ENCODE data around the gene FANK1. TPM values are rescaled to one million over a fixed set of nuclear protein-coding genes. Genes with fewer than 3 reads are reported as not detected.
"Not testable (repeated sequence)": the region's sequence is repeated elsewhere in the genome, so short reads cannot be mapped to it uniquely, and the experiment has no call there.

Gene FANK1, protein sequence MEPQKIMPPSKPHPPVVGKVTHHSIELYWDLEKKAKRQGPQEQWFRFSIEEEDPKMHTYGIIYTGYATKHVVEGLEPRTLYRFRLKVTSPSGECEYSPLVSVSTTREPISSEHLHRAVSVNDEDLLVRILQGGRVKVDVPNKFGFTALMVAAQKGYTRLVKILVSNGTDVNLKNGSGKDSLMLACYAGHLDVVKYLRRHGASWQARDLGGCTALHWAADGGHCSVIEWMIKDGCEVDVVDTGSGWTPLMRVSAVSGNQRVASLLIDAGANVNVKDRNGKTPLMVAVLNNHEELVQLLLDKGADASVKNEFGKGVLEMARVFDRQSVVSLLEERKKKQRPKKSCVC
- total RNA-seq (2.5 TPM), polyA plus RNA-seq (14.1 TPM)
- long read RNA-seq, donor 1 = 0 reads
- long read RNA-seq, donor 2 = 0 reads
- long read RNA-seq, donor 3 = 0 reads
- long read RNA-seq, donor 4 = 0 reads
- long read RNA-seq, donor 5, partial matches to known transcripts = 0 of 1 reads
- long read RNA-seq, donor 5, other reads (novel, unspliced or antisense) = 0 of 1 reads
- long read RNA-seq, donor 6 = 0 reads
- long read RNA-seq, donor 7, partial matches to known transcripts = 0 of 1 reads
- long read RNA-seq, donor 7, other reads (novel, unspliced or antisense) = 0 of 1 reads
- long read RNA-seq, donor 8 = 0 reads
- long read RNA-seq, donor 9 = 0 reads
- long read RNA-seq, donor 10 = 0 reads

DNA sequence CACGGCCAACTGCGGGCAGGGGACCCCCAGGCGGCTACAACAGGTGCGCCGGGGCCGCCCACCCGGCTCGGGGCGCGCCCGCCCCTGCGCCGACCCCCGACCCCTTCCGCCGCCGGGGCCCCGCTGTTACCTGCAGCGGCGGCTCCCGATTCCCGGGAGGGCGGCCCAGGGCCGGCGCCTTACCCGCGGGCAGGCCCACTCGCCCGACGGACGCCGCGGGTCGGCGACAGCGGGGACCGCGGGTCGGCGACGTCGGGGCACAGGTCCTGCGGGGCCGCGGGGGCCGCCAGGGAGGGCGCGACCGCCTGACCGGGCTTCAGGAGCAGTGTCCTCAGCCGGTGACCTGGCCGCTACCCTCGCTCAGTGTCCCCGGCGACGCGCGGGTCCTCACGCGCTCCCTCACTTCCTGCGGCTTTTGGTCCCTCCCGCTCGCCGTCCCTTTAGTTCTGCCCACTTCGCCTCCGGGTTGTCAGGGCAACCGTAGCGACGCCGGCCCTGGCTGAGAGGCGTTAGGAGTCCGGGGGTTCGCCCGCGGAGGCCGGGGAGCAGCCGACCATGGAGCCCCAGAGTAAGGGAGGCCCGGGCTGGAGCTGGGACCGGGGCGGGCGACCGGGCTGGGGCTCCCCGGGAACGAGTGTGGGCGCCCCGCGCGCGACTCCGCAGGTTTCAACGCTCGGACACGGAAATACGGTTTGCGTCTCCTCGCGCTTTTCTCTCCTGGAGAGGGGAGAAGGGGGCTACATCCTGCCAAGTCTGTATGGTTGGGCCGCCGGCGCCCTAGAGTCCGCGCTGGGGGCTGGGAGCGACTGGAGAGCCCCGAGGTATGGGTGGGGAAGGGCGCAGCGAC lies at the start of gene FANK1:
Gene FANK1 (plus strand): TSS at position 477 of the 847 bp plus-strand sequence. CDS start 79 bp downstream, at position 556.
- not testable (repeated sequence) for H3K36me3 ChIP-seq (ENCODE audit: control insufficient read depth in 2 of 2, insufficient read depth in 2 of 2, low read length in 1 of 2); H3K27ac ChIP-seq (ENCODE audit: low read depth in 1 of 2, low read length in 1 of 2); H3K9me3 ChIP-seq (ENCODE audit: control insufficient read depth in 2 of 2, insufficient read depth in 1 of 2, low read length in 1 of 2); H3K27me3 ChIP-seq (ENCODE audit: control insufficient read depth in 2 of 2, insufficient read depth in 1 of 2, low read length in 1 of 2); H3K4me1 ChIP-seq (ENCODE audit: control insufficient read depth in 2 of 2, insufficient read depth in 2 of 2, low read length in 2 of 2)
- H3K4me3 ChIP-seq (ENCODE audit: low read length in 2 of 2) = peak within 1 kb of the TSS; percentile 56 to 64
- WGBS = 30% methylated on average over 106 of the region's 106 CpGs
- DNase-seq (ENCODE audit: low read depth in 6 of 9, low spot score in 9 of 9) = peak; percentile 30 to 88 (median 67)

DNA sequence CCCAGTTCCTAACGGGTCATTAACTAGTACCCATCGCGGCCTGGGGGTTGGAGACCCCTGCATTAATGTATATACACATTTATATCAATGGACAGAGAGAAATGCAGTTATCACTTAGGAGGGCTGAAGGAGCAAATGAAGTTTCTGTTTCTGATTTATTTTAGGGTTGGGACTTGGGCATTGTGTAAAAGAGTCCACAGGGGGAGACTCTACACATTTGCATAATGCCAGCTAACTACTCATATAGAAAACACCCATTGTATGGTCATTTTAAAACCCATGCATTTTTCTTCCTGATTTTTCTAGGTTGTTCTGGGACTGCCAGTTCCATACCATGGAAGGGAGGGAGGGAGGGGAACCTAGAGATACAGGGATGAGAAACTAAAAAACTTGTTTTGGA lies 49.5 kb upstream of the FANK1 start:
- Histone ChIP-seq H3K4me1 (ENCODE audit: control insufficient read depth in 2 of 2, insufficient read depth in 2 of 2, low read length in 2 of 2) (no peaks in the 10 kb centered on the region), H3K27me3 (ENCODE audit: control insufficient read depth in 2 of 2, insufficient read depth in 1 of 2, low read length in 1 of 2) (no peaks in the 10 kb centered on the region), H3K9me3 (ENCODE audit: control insufficient read depth in 2 of 2, insufficient read depth in 1 of 2, low read length in 1 of 2) (no peaks in the 10 kb centered on the region), H3K36me3 (ENCODE audit: control insufficient read depth in 2 of 2, insufficient read depth in 2 of 2, low read length in 1 of 2) (peaks cover 11 to 25% of the 10 kb centered on the region in 2 donors), H3K27ac (ENCODE audit: low read depth in 1 of 2, low read length in 1 of 2) (no peak overlapping the region), H3K4me3 (ENCODE audit: low read length in 2 of 2) (no peak overlapping the region)
- no peak for DNase-seq (ENCODE audit: low read depth in 6 of 9, low spot score in 9 of 9)
- 100% methylated on average over 3 of the region's 3 CpGs for WGBS

DNA sequence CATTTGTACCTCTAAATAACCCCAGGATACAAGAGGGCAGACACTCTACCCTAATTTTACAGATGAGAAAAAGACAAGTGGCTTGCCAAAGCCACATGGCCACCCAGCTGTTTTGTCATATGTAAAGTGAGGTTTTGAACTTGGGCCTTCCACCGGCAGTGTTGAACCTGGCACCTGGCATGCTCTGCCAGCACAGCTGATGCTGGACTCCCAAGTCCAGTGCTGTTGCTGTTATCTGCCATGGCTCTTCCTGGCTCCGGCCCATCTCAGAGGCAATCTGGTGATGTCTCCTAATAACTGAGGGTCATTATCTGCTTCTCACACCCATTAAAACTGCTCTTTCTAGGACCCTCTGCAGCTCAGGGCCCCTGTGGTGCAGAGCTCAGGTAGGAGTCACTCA lies 48.0 kb upstream of the FANK1 start:
- Histone ChIP-seq H3K36me3 (ENCODE audit: control insufficient read depth in 2 of 2, insufficient read depth in 2 of 2, low read length in 1 of 2) (peaks cover 6 to 26% of the 10 kb centered on the region in 2 donors), H3K27me3 (ENCODE audit: control insufficient read depth in 2 of 2, insufficient read depth in 1 of 2, low read length in 1 of 2) (no peaks in the 10 kb centered on the region), H3K4me1 (ENCODE audit: control insufficient read depth in 2 of 2, insufficient read depth in 2 of 2, low read length in 2 of 2) (no peaks in the 10 kb centered on the region), H3K27ac (ENCODE audit: low read depth in 1 of 2, low read length in 1 of 2) (no peak overlapping the region), H3K9me3 (ENCODE audit: control insufficient read depth in 2 of 2, insufficient read depth in 1 of 2, low read length in 1 of 2) (no peaks in the 10 kb centered on the region), H3K4me3 (ENCODE audit: low read length in 2 of 2) (no peak overlapping the region)
- WGBS = 95% methylated on average over 2 of the region's 2 CpGs
- no peak for DNase-seq (ENCODE audit: low read depth in 6 of 9, low spot score in 9 of 9)

DNA sequence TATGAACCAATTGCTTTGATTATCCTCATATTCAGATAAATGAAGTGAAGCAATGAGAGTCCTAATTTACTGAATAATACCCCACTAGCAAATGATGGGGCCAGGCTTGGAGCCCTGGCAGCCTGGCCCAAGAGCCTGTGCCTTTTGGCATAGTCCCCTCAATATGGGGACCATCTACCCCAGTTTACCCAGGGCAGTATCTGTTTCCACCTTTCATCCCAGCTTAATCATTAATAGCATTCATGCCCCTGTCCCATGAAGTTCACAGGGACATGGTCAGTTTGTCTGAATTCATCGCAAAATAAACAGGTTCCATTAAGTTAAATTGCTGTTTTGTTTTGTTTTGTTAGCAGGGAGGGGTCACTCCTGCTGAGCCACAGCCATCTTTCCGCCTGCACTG lies 47.5 kb upstream of the FANK1 start:
- peaks cover 6 to 23% of the 10 kb centered on the region in 2 donors for H3K36me3 ChIP-seq (ENCODE audit: control insufficient read depth in 2 of 2, insufficient read depth in 2 of 2, low read length in 1 of 2)
- 100% methylated on average over 2 of the region's 2 CpGs for WGBS

DNA sequence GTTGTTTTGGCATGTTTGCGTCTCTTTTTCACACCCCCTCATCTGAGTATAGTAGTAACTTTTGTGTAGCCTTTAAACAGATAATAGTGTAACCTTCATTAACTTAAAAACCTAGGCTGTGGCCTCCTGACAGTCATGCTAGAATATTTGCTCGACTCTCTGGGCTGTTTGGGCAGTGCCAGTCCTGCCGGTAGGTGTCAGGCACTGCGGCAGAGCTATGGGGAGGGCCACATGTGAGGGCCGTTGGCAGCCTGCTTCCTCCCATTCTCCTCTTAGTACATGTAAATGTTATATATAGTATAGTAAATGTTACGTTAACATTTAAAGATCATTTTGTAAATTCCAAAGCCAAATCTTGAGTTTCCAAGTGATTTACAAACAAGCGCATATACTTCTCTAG lies 46.9 kb upstream of the FANK1 start:
- no peaks in the 10 kb centered on the region for H3K9me3 ChIP-seq (ENCODE audit: control insufficient read depth in 2 of 2, insufficient read depth in 1 of 2, low read length in 1 of 2)
- no peaks in the 10 kb centered on the region for H3K4me1 ChIP-seq (ENCODE audit: control insufficient read depth in 2 of 2, insufficient read depth in 2 of 2, low read length in 2 of 2)
- peaks cover 4 to 21% of the 10 kb centered on the region in 2 donors for H3K36me3 ChIP-seq (ENCODE audit: control insufficient read depth in 2 of 2, insufficient read depth in 2 of 2, low read length in 1 of 2)
- 98% methylated on average over 7 of the region's 7 CpGs for WGBS
- no peaks in the 10 kb centered on the region for H3K27me3 ChIP-seq (ENCODE audit: control insufficient read depth in 2 of 2, insufficient read depth in 1 of 2, low read length in 1 of 2)
- no peak for DNase-seq (ENCODE audit: low read depth in 6 of 9, low spot score in 9 of 9)
- H3K27ac ChIP-seq (ENCODE audit: low read depth in 1 of 2, low read length in 1 of 2) = no peak overlapping the region
- no peak overlapping the region for H3K4me3 ChIP-seq (ENCODE audit: low read length in 2 of 2)

More for the DNA sequence above, 47.5 kb upstream of the FANK1 start:
- Histone ChIP-seq H3K27me3 (ENCODE audit: control insufficient read depth in 2 of 2, insufficient read depth in 1 of 2, low read length in 1 of 2) (no peaks in the 10 kb centered on the region), H3K4me1 (ENCODE audit: control insufficient read depth in 2 of 2, insufficient read depth in 2 of 2, low read length in 2 of 2) (no peaks in the 10 kb centered on the region), H3K27ac (ENCODE audit: low read depth in 1 of 2, low read length in 1 of 2) (no peak overlapping the region), H3K9me3 (ENCODE audit: control insufficient read depth in 2 of 2, insufficient read depth in 1 of 2, low read length in 1 of 2) (no peaks in the 10 kb centered on the region), H3K4me3 (ENCODE audit: low read length in 2 of 2) (no peak overlapping the region)
- DNase-seq (ENCODE audit: low read depth in 6 of 9, low spot score in 9 of 9) = no peak

DNA sequence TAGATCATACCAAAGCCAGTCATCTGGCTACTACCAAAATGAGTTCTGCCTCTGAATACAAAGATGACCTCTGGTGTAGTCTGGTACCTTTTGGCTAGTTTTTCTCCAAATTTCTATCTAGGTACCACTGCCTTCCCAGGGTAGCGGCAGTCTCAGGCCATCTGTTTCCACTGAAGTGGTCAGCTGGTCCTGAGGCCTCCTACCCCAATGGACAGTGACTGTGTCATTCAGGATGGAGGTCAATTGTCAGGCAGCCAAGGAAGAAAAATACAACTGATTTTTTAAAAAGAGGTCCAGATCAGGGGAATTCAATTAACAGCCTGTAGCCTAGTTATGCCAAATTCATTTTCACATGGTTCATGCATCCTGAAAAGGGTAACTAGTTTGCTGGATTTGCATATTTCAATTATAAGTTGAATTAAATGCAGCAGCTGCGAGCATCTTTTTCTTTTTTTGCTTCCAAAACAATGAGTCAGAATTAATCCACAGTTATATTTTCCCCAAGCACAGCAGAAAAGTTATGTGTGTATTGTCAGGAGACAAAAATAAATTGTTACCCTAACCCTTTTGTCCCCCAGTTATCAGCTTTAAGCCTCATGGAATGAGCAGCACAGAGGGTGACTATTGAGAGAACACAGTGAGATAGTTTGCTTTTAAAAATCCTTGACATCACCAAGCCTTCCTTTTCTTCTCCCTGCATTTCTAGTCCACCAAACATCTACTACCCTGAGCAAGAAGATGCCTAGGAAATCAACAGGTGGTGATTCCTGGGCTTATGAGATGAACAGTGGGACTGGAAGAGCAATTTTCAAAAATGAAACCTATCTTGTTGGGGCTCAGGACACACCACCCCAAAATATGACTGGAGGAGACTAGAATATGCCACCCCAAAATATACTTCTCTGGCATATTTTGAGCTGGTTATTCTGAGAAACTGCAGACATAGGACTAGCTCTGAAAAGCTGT lies 45.3 kb upstream of the FANK1 start:
- 98% methylated on average over 2 of the region's 2 CpGs for WGBS

DNA sequence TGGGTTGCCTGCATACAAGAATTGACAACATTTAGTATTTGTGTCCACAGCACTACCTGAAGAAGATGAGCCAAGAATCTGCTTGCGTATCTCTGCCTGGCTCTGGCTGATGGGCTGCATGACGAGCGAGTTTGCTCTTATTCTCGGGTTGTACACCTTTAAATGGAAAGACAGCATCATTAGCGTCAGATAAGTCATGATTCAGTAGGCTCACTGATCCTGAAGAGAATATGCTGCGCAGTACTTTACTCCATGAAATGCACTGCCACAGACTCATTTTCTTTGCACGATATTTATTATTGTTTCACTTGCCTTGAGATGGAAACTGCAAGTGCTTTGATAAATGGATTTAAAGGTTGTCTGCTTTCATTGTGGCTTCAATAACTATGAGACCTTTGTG lies 43.9 kb upstream of the FANK1 start:
- H3K9me3 ChIP-seq (ENCODE audit: control insufficient read depth in 2 of 2, insufficient read depth in 1 of 2, low read length in 1 of 2) = no peaks in the 10 kb centered on the region
- H3K27me3 ChIP-seq (ENCODE audit: control insufficient read depth in 2 of 2, insufficient read depth in 1 of 2, low read length in 1 of 2) = no peaks in the 10 kb centered on the region
- H3K27ac ChIP-seq (ENCODE audit: low read depth in 1 of 2, low read length in 1 of 2) = no peak overlapping the region
- no peak overlapping the region for H3K4me3 ChIP-seq (ENCODE audit: low read length in 2 of 2)
- H3K4me1 ChIP-seq (ENCODE audit: control insufficient read depth in 2 of 2, insufficient read depth in 2 of 2, low read length in 2 of 2) = no peaks in the 10 kb centered on the region
- no peak for DNase-seq (ENCODE audit: low read depth in 6 of 9, low spot score in 9 of 9)
- WGBS = 98% methylated on average over 7 of the region's 7 CpGs
- peaks cover 0 to 15% of the 10 kb centered on the region in 2 donors for H3K36me3 ChIP-seq (ENCODE audit: control insufficient read depth in 2 of 2, insufficient read depth in 2 of 2, low read length in 1 of 2)

More for the DNA sequence above, 45.3 kb upstream of the FANK1 start:
- Histone ChIP-seq H3K4me1 (ENCODE audit: control insufficient read depth in 2 of 2, insufficient read depth in 2 of 2, low read length in 2 of 2) (no peaks in the 10 kb centered on the region), H3K4me3 (ENCODE audit: low read length in 2 of 2) (no peak overlapping the region), H3K9me3 (ENCODE audit: control insufficient read depth in 2 of 2, insufficient read depth in 1 of 2, low read length in 1 of 2) (no peaks in the 10 kb centered on the region), H3K27ac (ENCODE audit: low read depth in 1 of 2, low read length in 1 of 2) (no peak overlapping the region), H3K36me3 (ENCODE audit: control insufficient read depth in 2 of 2, insufficient read depth in 2 of 2, low read length in 1 of 2) (peaks cover 0 to 15% of the 10 kb centered on the region in 2 donors), H3K27me3 (ENCODE audit: control insufficient read depth in 2 of 2, insufficient read depth in 1 of 2, low read length in 1 of 2) (no peaks in the 10 kb centered on the region)
- DNase-seq (ENCODE audit: low read depth in 6 of 9, low spot score in 9 of 9) = no peak

DNA sequence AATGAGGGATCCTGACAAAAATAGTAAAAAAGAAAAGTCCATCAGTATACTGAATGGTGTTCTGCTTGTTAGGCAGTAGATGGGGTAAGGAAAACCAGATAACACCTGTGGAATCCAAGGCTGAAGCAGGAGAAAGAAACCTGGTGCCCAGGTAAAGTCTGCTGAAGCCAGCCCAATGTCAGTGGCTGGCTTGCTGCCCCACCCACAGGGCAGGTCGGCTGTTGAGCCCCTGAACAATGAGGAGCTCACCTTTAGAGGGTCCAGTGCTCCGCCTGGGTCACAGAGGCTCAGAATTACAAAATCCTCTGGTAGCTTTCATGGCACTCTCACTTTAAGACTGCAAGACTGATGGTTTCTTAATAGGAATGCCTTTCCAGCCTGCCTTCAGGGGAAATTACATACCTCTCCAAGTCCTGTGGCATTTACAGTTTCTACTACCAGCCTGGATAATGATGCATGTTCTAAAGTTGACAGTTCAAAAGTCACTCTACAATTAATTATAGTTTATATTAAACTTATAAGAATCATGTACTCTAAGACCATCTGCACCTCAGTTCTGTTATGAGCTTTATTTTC lies 39.1 kb upstream of the FANK1 start:
- H3K27me3 ChIP-seq (ENCODE audit: control insufficient read depth in 2 of 2, insufficient read depth in 1 of 2, low read length in 1 of 2) = no peaks in the 10 kb centered on the region
- H3K4me3 ChIP-seq (ENCODE audit: low read length in 2 of 2) = no peak overlapping the region
- H3K9me3 ChIP-seq (ENCODE audit: control insufficient read depth in 2 of 2, insufficient read depth in 1 of 2, low read length in 1 of 2) = no peaks in the 10 kb centered on the region
- no peak overlapping the region for H3K27ac ChIP-seq (ENCODE audit: low read depth in 1 of 2, low read length in 1 of 2)
- peaks cover 0 to 4% of the 10 kb centered on the region in 2 donors for H3K36me3 ChIP-seq (ENCODE audit: control insufficient read depth in 2 of 2, insufficient read depth in 2 of 2, low read length in 1 of 2)
- no peaks in the 10 kb centered on the region for H3K4me1 ChIP-seq (ENCODE audit: control insufficient read depth in 2 of 2, insufficient read depth in 2 of 2, low read length in 2 of 2)
- DNase-seq (ENCODE audit: low read depth in 6 of 9, low spot score in 9 of 9) = no peak
- WGBS = 98% methylated on average over 2 of the region's 2 CpGs
